Keratinocyte (primary cell): ENCODE data around the gene TTN.

ENCODE experiments used
- CTCF ChIP-seq, 3 experiments: IDR thresholded peaks in 1 of 3; conservative IDR thresholded peaks in 1 of 3; optimal IDR thresholded peaks in 1 of 3; 2 replicates in 2 of 3; 3 replicates in 1 of 3; pipeline versions ENCODE3 to v1.5.1; 2011; ENCODE audit warnings: low read length in 3 of 3, mild to moderate bottlenecking in 3 of 3, moderate library complexity in 2 of 3, control low read depth in 1 of 3, inconsistent platforms in 1 of 3; ENCODE audit not compliant: insufficient read depth in 2 of 3; ENCODE audit errors: extremely low read depth in 1 of 3
- EZH2 ChIP-seq: IDR thresholded peaks from one replicate; pipeline ENCODE4 v1.6.1; 2012; ENCODE audit warnings: inconsistent platforms, mild to moderate bottlenecking, low read length, moderate library complexity

GRCh38 chr2:178756343-178756742 lies 50.9 kb downstream of the TTN start:
- TF ChIP-seq CTCF (optimal IDR thresholded peaks at IDR 0.05 in 1 of 3, IDR thresholded peaks at IDR 0.05 in 1 of 3, conservative IDR thresholded peaks at IDR 0.05 in 1 of 3; ENCODE audit: extremely low read depth in 1 of 3, insufficient read depth in 2 of 3, low read length in 3 of 3) (no peak), EZH2 (no peak)
